Neural crest cell (in vitro differentiated cells): ENCODE results near the gene EGFR. TPM values are rescaled to one million over a fixed set of nuclear protein-coding genes. Genes with fewer than 3 reads are reported as not detected.

ENCODE experiments used
- DNase-seq: peaks from one replicate; pipeline ENCODE4 v3.0.0; 2021; ENCODE audit warnings: low read depth, mixed read lengths, low spot score
- H3K27ac Mint-ChIP-seq: one replicate; pipeline ENCODE4 v1.8.0; 2021; ENCODE audit warnings: mild to moderate bottlenecking, mixed read lengths; ENCODE audit not compliant: unreplicated experiment
- H3K27me3 Mint-ChIP-seq: 2 replicates; pipeline ENCODE4 v1.8.0; 2021; ENCODE audit warnings: low read depth, mild to moderate bottlenecking, mixed read lengths
- H3K36me3 Mint-ChIP-seq: 2 replicates; pipeline ENCODE4 v1.8.0; 2021; ENCODE audit warnings: low read depth, mild to moderate bottlenecking, mixed read lengths
- H3K4me1 Mint-ChIP-seq: 2 replicates; pipeline ENCODE4 v1.8.0; 2021; ENCODE audit warnings: mixed read lengths
- H3K4me3 Mint-ChIP-seq: one replicate; pipeline ENCODE4 v1.8.0; 2021; ENCODE audit warnings: mild to moderate bottlenecking, mixed read lengths
- H3K9me3 Mint-ChIP-seq: 2 replicates; pipeline ENCODE4 v1.8.0; 2021; ENCODE audit warnings: mixed read lengths
- CTCF ChIP-seq: fragments of 200-600 bp; sonication (generic); conservative IDR thresholded peaks from 2 replicates; pipeline ENCODE4 v1.5.0; 2021; ENCODE audit warnings: antibody characterized with exemption, mild to moderate bottlenecking
- total RNA-seq: library from RNA; stranded (reverse); gene quantifications from 2 replicates; pipeline ENCODE4 v1.2.1, GENCODE V29; 2021

EGFR gene
- total RNA-seq, 1 donor from 2014 or later = 2.3 TPM

DNA sequence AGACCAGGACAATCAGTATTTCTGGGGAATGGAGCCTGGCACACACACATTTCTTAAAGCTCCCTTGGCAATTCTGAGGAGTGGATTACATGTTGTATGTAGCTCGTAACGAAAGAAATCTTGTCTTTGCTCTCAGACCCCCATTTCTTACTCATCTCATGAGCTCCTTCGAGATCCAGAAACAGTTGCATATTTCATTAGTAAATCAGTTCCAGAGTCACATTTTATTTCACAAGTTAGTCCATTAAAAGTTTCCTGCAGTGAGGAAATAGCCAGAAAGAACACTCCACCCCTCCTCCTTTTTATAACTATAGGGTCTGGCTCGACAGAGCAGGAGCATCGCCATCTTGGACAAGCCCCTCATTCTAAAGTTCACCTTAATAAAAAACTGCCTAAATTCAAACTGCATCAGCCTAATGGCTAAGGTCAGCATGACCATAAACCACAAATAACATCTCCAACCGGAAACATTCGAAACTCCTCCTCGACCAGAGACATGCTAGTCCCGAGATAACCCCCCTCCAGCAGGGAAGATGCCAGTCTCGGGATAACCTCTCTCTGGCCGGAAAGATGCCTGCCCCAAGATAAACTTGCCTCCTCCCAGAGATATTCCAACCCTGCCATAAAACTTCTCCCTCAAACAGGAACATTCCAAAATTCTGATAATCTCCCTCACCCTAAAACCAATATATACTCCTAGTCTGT lies 7.4 kb downstream of the EGFR start:
- H3K27me3 Mint-ChIP-seq = peaks cover 40% of the 10 kb centered on the region
- no peak for DNase-seq
- TF ChIP-seq CTCF = no peak
- H3K4me3 Mint-ChIP-seq = no peak overlapping the region
- H3K27ac Mint-ChIP-seq = peak overlapping the region; percentile 57
- H3K36me3 Mint-ChIP-seq = no peaks in the 10 kb centered on the region
- H3K4me1 Mint-ChIP-seq = no peaks in the 10 kb centered on the region
- no peaks in the 10 kb centered on the region for H3K9me3 Mint-ChIP-seq

DNA sequence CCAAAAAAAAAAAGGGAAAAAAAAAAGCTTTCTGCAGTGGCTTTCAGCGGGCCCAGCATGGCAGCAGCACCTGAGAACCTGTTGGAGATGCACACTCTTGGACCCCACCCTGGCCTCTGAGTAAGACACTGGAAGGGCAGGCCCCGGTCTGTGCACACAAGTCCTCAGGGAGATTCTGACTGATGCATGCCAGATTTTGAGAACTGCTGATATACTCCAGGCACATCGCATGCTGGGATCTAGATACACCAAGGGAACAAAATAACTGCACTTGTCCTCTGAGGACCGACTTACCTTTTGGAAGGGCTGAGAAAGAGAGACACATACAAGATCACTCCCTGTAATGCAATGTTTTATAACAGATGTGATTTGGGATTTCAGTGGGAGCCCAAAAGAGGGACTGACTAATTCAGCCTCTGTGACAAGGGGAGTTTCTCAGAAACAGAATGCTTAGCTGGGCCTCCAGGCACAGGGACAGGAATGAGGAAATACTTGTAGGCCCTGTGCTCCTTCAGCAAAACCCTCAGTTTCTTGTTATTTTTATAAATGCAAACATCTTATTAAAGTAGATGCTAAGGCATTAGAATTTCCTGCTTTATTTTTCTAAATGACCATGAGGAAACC lies 8.2 kb downstream of the EGFR start:
- H3K4me1 Mint-ChIP-seq = no peaks in the 10 kb centered on the region
- no peaks in the 10 kb centered on the region for H3K9me3 Mint-ChIP-seq
- no peaks in the 10 kb centered on the region for H3K36me3 Mint-ChIP-seq
- H3K4me3 Mint-ChIP-seq = no peak overlapping the region
- H3K27ac Mint-ChIP-seq = no peak overlapping the region
- DNase-seq = no peak
- TF ChIP-seq CTCF = no peak
- peaks cover 32% of the 10 kb centered on the region for H3K27me3 Mint-ChIP-seq

GRCh38 chr7:55028011-55028410 lies 9.2 kb downstream of the EGFR start:
- no peak overlapping the region for H3K4me3 Mint-ChIP-seq
- no peak for DNase-seq
- H3K36me3 Mint-ChIP-seq = no peaks in the 10 kb centered on the region
- H3K9me3 Mint-ChIP-seq = no peaks in the 10 kb centered on the region
- no peak overlapping the region for H3K27ac Mint-ChIP-seq
- H3K4me1 Mint-ChIP-seq = no peaks in the 10 kb centered on the region
- peaks cover 23% of the 10 kb centered on the region for H3K27me3 Mint-ChIP-seq
- no peak for TF ChIP-seq CTCF

GRCh38 chr7:55030314-55030713 lies 11.5 kb downstream of the EGFR start:
- Mint-ChIP-seq H3K4me3 (no peak overlapping the region), H3K27ac (no peak overlapping the region), H3K4me1 (no peaks in the 10 kb centered on the region)

GRCh38 chr7:55031075-55031474 lies 12.3 kb downstream of the EGFR start:
- no peak for TF ChIP-seq CTCF
- DNase-seq = no peak
- Mint-ChIP-seq H3K4me1 (no peaks in the 10 kb centered on the region), H3K4me3 (no peak overlapping the region), H3K9me3 (no peaks in the 10 kb centered on the region), H3K27me3 (peaks cover 8% of the 10 kb centered on the region), H3K36me3 (no peaks in the 10 kb centered on the region), H3K27ac (no peak overlapping the region)

More at GRCh38 chr7:55030314-55030713, 11.5 kb downstream of the EGFR start:
- no peak for TF ChIP-seq CTCF
- H3K9me3 Mint-ChIP-seq = no peaks in the 10 kb centered on the region
- peaks cover 12% of the 10 kb centered on the region for H3K27me3 Mint-ChIP-seq
- DNase-seq = no peak
- no peaks in the 10 kb centered on the region for H3K36me3 Mint-ChIP-seq
